Adipose tissue (tissue), 3 donors: ENCODE data around the gene ADRM1. TPM values are rescaled to one million over a fixed set of nuclear protein-coding genes. Genes with fewer than 3 reads are reported as not detected.

Experiments used
- H3K27ac ChIP-seq: one replicate; pipeline ENCODE4 v1.5.1; 2013; ENCODE audit warnings: low read depth, low read length
- WGBS, 3 donors: extraction: QIAGEN DNeasy Blood & Tissue Kit; methylation state at CpG; one replicate each; pipeline ENCODE4 v1.1.7; 2013; 5-methylcytosine and 5-hydroxymethylcytosine counted together
- polyA plus RNA-seq, 3 donors: library from polyadenylated mRNA; stranded (reverse); fragments of 200-250 nt; gene quantifications; one replicate each; pipeline ENCODE4 v1.2.3, GENCODE V29; 2013
- donor health status: healthy with polysubstance abuse.
- donor health status: Bipolar disorder and iron deficiency.
- donor health status: healthy.

Gene ADRM1
- polyA plus RNA-seq, 3 donors: 73.2 to 131 (median 81.4) TPM

- WGBS, 3 donors: 94 to 97% (median 95%) methylated on average over 12 of the region's 12 CpGs
- no peak overlapping the region for H3K27ac ChIP-seq
These were observed 13.0 kb downstream of the ADRM1 start for GRCh38 chr20:62315773-62316172.

GRCh38 chr20:62316331-62317166, 13.8 kb downstream of the ADRM1 start:
- H3K27ac ChIP-seq: no peak overlapping the region
- WGBS, 3 donors: 83 to 88% (median 84%) methylated on average over 39 to 40 of the region's 40 CpGs

- H3K27ac ChIP-seq: no peak overlapping the region
- WGBS, 3 donors: 85 to 87% (median 85%) methylated on average over 18 of the region's 18 CpGs
These were observed 14.4 kb downstream of the ADRM1 start for GRCh38 chr20:62317167-62317655.

- 85 to 93% (median 91%) methylated on average over 32 to 36 of the region's 36 CpGs for WGBS, 3 donors
- H3K27ac ChIP-seq: no peak overlapping the region
These were observed 15.9 kb downstream of the ADRM1 start for GRCh38 chr20:62318400-62319345.

- whole genome bisulfite sequencing, 3 donors: 68 to 88% (median 77%) methylated on average over 29 of the region's 29 CpGs
- H3K27ac ChIP-seq: no peak overlapping the region
These were observed 16.6 kb downstream of the ADRM1 start for GRCh38 chr20:62319346-62319909.

- no peak overlapping the region for H3K27ac ChIP-seq
- WGBS, 3 donors: 93 to 98% (median 93%) methylated on average over 21 to 22 of the region's 22 CpGs
These were observed 18.0 kb downstream of the ADRM1 start for GRCh38 chr20:62320581-62321354.

GRCh38 chr20:62321521-62321948, 18.7 kb downstream of the ADRM1 start:
- H3K27ac ChIP-seq: no peak overlapping the region
- WGBS, 3 donors: 89 to 100% (median 93%) methylated on average over 4 to 7 of the region's 7 CpGs

- no peak overlapping the region for H3K27ac ChIP-seq
- WGBS, 3 donors: 96 to 97% (median 96%) methylated on average over 14 to 16 of the region's 16 CpGs
These were observed 19.2 kb downstream of the ADRM1 start for GRCh38 chr20:62321975-62322374.

GRCh38 chr20:62322492-62323041, 19.8 kb downstream of the ADRM1 start:
- H3K27ac ChIP-seq: no peak overlapping the region
- WGBS, 3 donors: 83 to 92% (median 89%) methylated on average over 15 to 16 of the region's 16 CpGs

- 86 to 90% (median 88%) methylated on average over 42 to 52 of the region's 52 CpGs for WGBS, 3 donors
- no peak overlapping the region for H3K27ac ChIP-seq
These were observed 20.6 kb downstream of the ADRM1 start for GRCh38 chr20:62323146-62323979.

GRCh38 chr20:62323980-62324906, 21.4 kb downstream of the ADRM1 start:
- WGBS, 3 donors: 83 to 85% (median 85%) methylated on average over 25 of the region's 25 CpGs
- no peak overlapping the region for H3K27ac ChIP-seq

- H3K27ac ChIP-seq: no peak overlapping the region
- WGBS, 3 donors: 87 to 98% (median 89%) methylated on average over 13 to 14 of the region's 14 CpGs
These were observed 22.5 kb downstream of the ADRM1 start for GRCh38 chr20:62325172-62325905.

GRCh38 chr20:62326559-62326958, 23.8 kb downstream of the ADRM1 start:
- whole genome bisulfite sequencing, 3 donors: 89 to 93% (median 92%) methylated on average over 14 of the region's 14 CpGs
- no peak overlapping the region for H3K27ac ChIP-seq

- WGBS, 3 donors: 85 to 89% (median 87%) methylated on average over 29 to 30 of the region's 30 CpGs
- H3K27ac ChIP-seq: no peak overlapping the region
These were observed 24.3 kb downstream of the ADRM1 start for GRCh38 chr20:62326959-62327725.
